Measurements from ENCODE around the gene TENM3.

TENM3 gene

DNA sequence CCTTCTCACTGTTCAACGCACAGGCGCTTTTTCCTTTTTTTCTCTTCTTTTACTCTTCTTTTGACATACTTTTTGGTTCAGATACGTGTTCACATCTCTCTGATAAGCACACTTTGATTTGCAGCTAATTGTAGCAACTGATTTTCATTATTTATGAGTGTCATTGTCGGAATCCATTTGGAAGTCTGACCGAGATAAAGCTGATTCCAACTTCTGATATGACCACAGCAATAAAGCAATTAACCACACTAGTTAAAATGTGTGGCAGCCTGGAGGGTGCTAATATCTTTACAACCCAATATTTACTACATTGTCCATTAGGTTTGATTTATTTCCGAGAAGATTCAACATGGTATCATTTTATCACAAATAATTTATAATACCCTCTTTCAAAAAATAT lies 101.8 kb downstream of the TENM3 start:
- H3K27me3 ChIP-seq (replicated peaks; ENCODE audit: insufficient read depth, low read length), result no peaks in the 10 kb centered on the region
- H3K79me2 ChIP-seq (ENCODE audit: low read length), result no peaks in the 10 kb centered on the region
- no peaks in the 10 kb centered on the region for H3K9me2 ChIP-seq (replicated peaks; ENCODE audit: insufficient read depth, low read length)
- H3F3A ChIP-seq (ENCODE audit: insufficient read depth, low read length), result no peaks in the 10 kb centered on the region
- no peaks in the 10 kb centered on the region for H4K20me1 ChIP-seq (ENCODE audit: insufficient read depth, low read length)
- no peak overlapping the region for H3K27ac ChIP-seq (ENCODE audit: low read length)
- no peaks in the 10 kb centered on the region for H3K36me3 ChIP-seq (replicated peaks; ENCODE audit: insufficient read depth, low read length)
- no peak overlapping the region for H3K4me3 ChIP-seq (ENCODE audit: low read length)
- H3K4me2 ChIP-seq (ENCODE audit: low read depth, low read length), result no peak overlapping the region
- H2AFZ ChIP-seq (ENCODE audit: low read length), result no peak overlapping the region
- H3K9me3 ChIP-seq (replicated peaks; ENCODE audit: insufficient read depth, low read length), result no peaks in the 10 kb centered on the region
- no peak for DNase-seq
- H3K4me1 ChIP-seq (ENCODE audit: low read length), result no peaks in the 10 kb centered on the region
- no peak overlapping the region for H3K9ac ChIP-seq (ENCODE audit: low read length)
- no peak for TF ChIP-seq EZH2 (optimal IDR thresholded peaks at IDR 0.05; ENCODE audit: low read depth, low read length)
- TF ChIP-seq, protein P1, sequence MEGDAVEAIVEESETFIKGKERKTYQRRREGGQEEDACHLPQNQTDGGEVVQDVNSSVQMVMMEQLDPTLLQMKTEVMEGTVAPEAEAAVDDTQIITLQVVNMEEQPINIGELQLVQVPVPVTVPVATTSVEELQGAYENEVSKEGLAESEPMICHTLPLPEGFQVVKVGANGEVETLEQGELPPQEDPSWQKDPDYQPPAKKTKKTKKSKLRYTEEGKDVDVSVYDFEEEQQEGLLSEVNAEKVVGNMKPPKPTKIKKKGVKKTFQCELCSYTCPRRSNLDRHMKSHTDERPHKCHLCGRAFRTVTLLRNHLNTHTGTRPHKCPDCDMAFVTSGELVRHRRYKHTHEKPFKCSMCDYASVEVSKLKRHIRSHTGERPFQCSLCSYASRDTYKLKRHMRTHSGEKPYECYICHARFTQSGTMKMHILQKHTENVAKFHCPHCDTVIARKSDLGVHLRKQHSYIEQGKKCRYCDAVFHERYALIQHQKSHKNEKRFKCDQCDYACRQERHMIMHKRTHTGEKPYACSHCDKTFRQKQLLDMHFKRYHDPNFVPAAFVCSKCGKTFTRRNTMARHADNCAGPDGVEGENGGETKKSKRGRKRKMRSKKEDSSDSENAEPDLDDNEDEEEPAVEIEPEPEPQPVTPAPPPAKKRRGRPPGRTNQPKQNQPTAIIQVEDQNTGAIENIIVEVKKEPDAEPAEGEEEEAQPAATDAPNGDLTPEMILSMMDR (IDR thresholded peaks at IDR 0.05; ENCODE audit: low read length), result no peak
- TF ChIP-seq EZH2phosphoT487 (IDR thresholded peaks at IDR 0.05; ENCODE audit: low read length), result no peak

DNA sequence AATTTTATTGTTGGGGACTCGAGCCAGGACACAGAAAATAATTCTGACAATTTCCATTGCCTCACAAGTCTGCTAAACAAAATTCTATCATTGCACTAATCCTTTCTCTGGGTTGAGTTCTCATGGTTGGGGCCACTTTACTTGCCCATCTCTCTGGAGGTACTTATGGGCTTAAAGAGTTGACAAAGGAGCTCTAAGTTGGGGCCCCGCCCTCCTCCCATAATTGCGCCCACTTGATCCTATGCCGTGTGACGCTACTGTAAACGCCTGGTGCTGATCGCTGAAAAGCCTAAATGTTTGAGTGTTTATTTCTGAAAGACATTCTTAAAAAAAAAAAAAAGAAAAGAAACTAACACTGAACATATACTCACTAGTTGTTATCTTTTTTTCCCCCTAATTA lies 103.0 kb downstream of the TENM3 start:
- no peak overlapping the region for H2AFZ ChIP-seq (ENCODE audit: low read length)
- H3K36me3 ChIP-seq (replicated peaks; ENCODE audit: insufficient read depth, low read length), result no peaks in the 10 kb centered on the region
- no peaks in the 10 kb centered on the region for H4K20me1 ChIP-seq (ENCODE audit: insufficient read depth, low read length)
- no peak overlapping the region for H3K9ac ChIP-seq (ENCODE audit: low read length)
- TF ChIP-seq EZH2phosphoT487 (IDR thresholded peaks at IDR 0.05; ENCODE audit: low read length), result no peak
- TF ChIP-seq, protein P1 (IDR thresholded peaks at IDR 0.05; ENCODE audit: low read length), result no peak
- TF ChIP-seq EZH2 (optimal IDR thresholded peaks at IDR 0.05; ENCODE audit: low read depth, low read length), result no peak
- H3K9me3 ChIP-seq (replicated peaks; ENCODE audit: insufficient read depth, low read length), result no peaks in the 10 kb centered on the region
- no peak overlapping the region for H3K4me3 ChIP-seq (ENCODE audit: low read length)
- no peaks in the 10 kb centered on the region for H3K4me1 ChIP-seq (ENCODE audit: low read length)
- H3F3A ChIP-seq (ENCODE audit: insufficient read depth, low read length), result no peaks in the 10 kb centered on the region
- no peak overlapping the region for H3K4me2 ChIP-seq (ENCODE audit: low read depth, low read length)
- H3K27ac ChIP-seq (ENCODE audit: low read length), result no peak overlapping the region
- H3K9me2 ChIP-seq (replicated peaks; ENCODE audit: insufficient read depth, low read length), result no peaks in the 10 kb centered on the region
- H3K79me2 ChIP-seq (ENCODE audit: low read length), result no peaks in the 10 kb centered on the region
- no peaks in the 10 kb centered on the region for H3K27me3 ChIP-seq (replicated peaks; ENCODE audit: insufficient read depth, low read length)
- DNase-seq, result no peak

DNA sequence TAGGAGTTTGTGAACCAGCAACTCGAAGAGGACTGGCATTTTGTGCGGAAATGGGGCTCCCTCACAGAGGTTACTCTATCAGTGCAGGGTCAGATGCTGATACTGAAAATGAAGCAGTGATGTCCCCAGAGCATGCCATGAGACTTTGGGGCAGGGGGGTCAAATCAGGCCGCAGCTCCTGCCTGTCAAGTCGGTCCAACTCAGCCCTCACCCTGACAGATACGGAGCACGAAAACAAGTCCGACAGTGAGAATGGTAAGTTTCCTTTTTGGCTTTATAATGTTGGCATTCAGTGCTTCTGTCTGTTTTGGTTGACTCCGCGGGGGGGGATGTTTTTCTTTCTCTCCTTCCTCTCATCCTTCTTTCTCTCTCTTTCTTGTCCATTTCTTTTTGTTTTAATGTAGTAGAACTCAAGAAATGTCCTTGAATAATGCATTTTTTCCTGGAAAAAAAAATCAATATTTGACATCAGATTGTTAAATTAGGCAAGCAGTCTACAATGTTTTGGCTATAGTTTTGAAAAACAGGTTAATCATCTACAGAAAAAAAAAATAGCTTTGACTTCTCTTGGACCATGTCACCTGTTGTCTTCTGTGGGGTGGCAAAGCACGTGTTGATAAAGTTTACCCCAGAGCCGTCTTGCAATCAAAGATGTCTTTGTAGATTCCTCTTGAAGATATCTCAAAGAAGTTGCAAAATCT lies 103.6 kb downstream of the TENM3 start:
- DNase-seq, result no peak
- no peaks in the 10 kb centered on the region for H3K36me3 ChIP-seq (replicated peaks; ENCODE audit: insufficient read depth, low read length)
- no peak overlapping the region for H3K9ac ChIP-seq (ENCODE audit: low read length)
- H3K9me2 ChIP-seq (replicated peaks; ENCODE audit: insufficient read depth, low read length), result no peaks in the 10 kb centered on the region
- H3K4me1 ChIP-seq (ENCODE audit: low read length), result no peaks in the 10 kb centered on the region
- H3K79me2 ChIP-seq (ENCODE audit: low read length), result no peaks in the 10 kb centered on the region
- no peak overlapping the region for H3K4me3 ChIP-seq (ENCODE audit: low read length)
- H3K4me2 ChIP-seq (ENCODE audit: low read depth, low read length), result no peak overlapping the region
- H3F3A ChIP-seq (ENCODE audit: insufficient read depth, low read length), result no peaks in the 10 kb centered on the region
- H4K20me1 ChIP-seq (ENCODE audit: insufficient read depth, low read length), result no peaks in the 10 kb centered on the region
- TF ChIP-seq, protein P1 (IDR thresholded peaks at IDR 0.05; ENCODE audit: low read length), result no peak
- no peak for TF ChIP-seq EZH2 (optimal IDR thresholded peaks at IDR 0.05; ENCODE audit: low read depth, low read length)
- TF ChIP-seq EZH2phosphoT487 (IDR thresholded peaks at IDR 0.05; ENCODE audit: low read length), result no peak
- H3K27ac ChIP-seq (ENCODE audit: low read length), result no peak overlapping the region
- H2AFZ ChIP-seq (ENCODE audit: low read length), result no peak overlapping the region
- no peaks in the 10 kb centered on the region for H3K9me3 ChIP-seq (replicated peaks; ENCODE audit: insufficient read depth, low read length)
- no peaks in the 10 kb centered on the region for H3K27me3 ChIP-seq (replicated peaks; ENCODE audit: insufficient read depth, low read length)

All from MM.1S (cell line).